ENCODE measurements around the gene SNRPA. TPM values are rescaled to one million over a fixed set of nuclear protein-coding genes. Genes with fewer than 3 reads are reported as not detected.
"Not testable (repeated sequence)": the region's sequence is repeated elsewhere in the genome, so short reads cannot be mapped to it uniquely, and the experiment has no call there.

SNRPA gene
- total RNA-seq, 2 donors from 2014 or later = 171 to 175 TPM

DNA sequence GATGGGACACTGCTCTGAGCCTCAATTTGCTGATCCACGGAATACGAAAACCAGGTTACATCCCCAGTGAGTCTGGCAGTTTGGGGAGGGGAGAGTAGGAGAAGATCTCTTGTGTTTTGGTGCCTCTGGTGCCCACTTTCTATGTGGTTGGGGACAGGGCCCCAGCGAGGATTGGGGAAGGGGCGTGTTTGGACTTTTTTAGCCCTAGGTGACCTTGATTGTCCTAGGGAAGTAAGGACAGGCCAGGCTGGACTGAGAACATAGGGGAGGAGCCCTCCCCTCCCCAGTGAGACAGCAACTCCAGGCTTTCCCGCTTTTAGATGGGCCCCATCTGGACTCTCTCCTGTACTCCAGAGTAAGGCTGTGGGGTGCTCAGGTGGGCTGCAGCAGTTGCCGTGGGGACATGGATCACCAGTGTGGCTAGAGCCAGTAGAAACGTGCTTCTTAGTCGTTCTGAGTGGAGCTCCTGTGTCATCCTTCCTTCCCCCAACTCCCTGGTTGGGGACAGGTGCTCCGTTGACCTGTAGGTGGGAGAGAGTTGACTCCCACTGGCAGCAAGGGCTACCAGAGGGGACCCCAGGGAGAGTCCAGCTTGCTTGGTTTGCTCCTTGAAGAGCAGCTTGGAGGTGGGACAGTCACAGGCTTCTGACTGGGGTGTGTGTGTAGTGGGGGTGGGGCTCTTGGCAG is 52.3 kb downstream of the SNRPA start:
- Mint-ChIP-seq H3K27ac (peak overlapping the region; percentile 89), H3K4me1 (peaks cover 64% of the 10 kb centered on the region), H3K36me3 (ENCODE audit: low read depth) (peaks cover 87% of the 10 kb centered on the region), H3K27me3 (no peaks in the 10 kb centered on the region), H3K9me3 (no peaks in the 10 kb centered on the region), H3K4me3 (peak overlapping the region; percentile 94)
- no peak for ATAC-seq (replicated peaks)

GRCh38 chr19:40803857-40804782 is 53.1 kb downstream of the SNRPA start:
- peak overlapping the region; percentile 89 for H3K27ac Mint-ChIP-seq
- peak overlapping the region; percentile 94 for H3K4me3 Mint-ChIP-seq
- no peaks in the 10 kb centered on the region for H3K27me3 Mint-ChIP-seq
- peaks cover 62% of the 10 kb centered on the region for H3K4me1 Mint-ChIP-seq
- peak; percentile 10 for ATAC-seq (replicated peaks)
- no peaks in the 10 kb centered on the region for H3K9me3 Mint-ChIP-seq
- H3K36me3 Mint-ChIP-seq (ENCODE audit: low read depth) = peaks cover 90% of the 10 kb centered on the region

- no peak for ATAC-seq (replicated peaks)
- Mint-ChIP-seq H3K27ac (peak overlapping the region; percentile 89), H3K4me3 (peak overlapping the region; percentile 94), H3K9me3 (no peaks in the 10 kb centered on the region), H3K36me3 (ENCODE audit: low read depth) (peaks cover 93% of the 10 kb centered on the region), H3K27me3 (no peaks in the 10 kb centered on the region), H3K4me1 (peaks cover 61% of the 10 kb centered on the region)
These were observed 53.8 kb downstream of the SNRPA start for GRCh38 chr19:40804783-40805242.

DNA sequence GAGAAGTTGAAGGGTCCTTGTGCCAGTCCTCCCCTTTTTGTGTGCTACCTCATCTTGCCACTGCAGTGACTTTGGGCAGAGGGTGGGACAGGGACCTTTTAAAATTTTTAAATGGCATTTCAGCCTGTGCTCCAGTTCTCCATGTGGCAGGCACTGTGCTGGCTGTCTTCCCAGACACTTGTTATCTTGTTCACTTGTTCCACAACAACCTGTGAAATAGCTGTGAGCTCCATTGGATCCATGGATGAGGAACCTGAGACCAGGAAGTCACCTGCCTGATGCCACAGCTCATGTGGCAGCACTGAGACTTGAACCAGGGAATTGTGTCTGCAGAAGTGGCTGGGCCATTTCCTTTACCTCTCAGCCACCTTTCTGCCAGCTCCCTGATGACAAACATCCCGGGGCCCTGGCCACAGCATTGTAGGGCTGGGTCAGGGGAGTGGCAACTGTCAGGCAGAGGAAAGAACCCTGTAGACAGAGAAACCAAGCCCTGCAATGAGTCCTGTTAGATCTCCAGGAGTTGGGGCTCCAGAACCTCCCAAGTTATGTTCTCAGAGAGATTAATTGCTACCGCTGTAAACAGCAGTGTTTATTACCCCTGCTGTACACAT is 54.4 kb downstream of the SNRPA start:
- peak overlapping the region; percentile 94 for H3K4me3 Mint-ChIP-seq
- peaks cover 56% of the 10 kb centered on the region for H3K4me1 Mint-ChIP-seq
- H3K9me3 Mint-ChIP-seq = no peaks in the 10 kb centered on the region
- H3K36me3 Mint-ChIP-seq (ENCODE audit: low read depth) = peaks cover 91% of the 10 kb centered on the region
- H3K27ac Mint-ChIP-seq = peak overlapping the region; percentile 89
- no peaks in the 10 kb centered on the region for H3K27me3 Mint-ChIP-seq
- ATAC-seq (replicated peaks) = no peak

GRCh38 chr19:40806423-40807146 is 55.6 kb downstream of the SNRPA start:
- H3K36me3 Mint-ChIP-seq (ENCODE audit: low read depth) = peaks cover 84% of the 10 kb centered on the region
- peak overlapping the region; percentile 89 for H3K27ac Mint-ChIP-seq
- H3K27me3 Mint-ChIP-seq = no peaks in the 10 kb centered on the region
- H3K9me3 Mint-ChIP-seq = no peaks in the 10 kb centered on the region
- H3K4me1 Mint-ChIP-seq = peaks cover 63% of the 10 kb centered on the region
- peak; percentile 68 for ATAC-seq (replicated peaks)
- H3K4me3 Mint-ChIP-seq = peak overlapping the region; percentile 94

- Mint-ChIP-seq H3K9me3 (no peaks in the 10 kb centered on the region), H3K27me3 (no peaks in the 10 kb centered on the region), H3K27ac (peak overlapping the region; percentile 89), H3K36me3 (ENCODE audit: low read depth) (peaks cover 76% of the 10 kb centered on the region), H3K4me3 (peak overlapping the region; percentile 94), H3K4me1 (peaks cover 56% of the 10 kb centered on the region)
- ATAC-seq (replicated peaks) = no peak
These were observed 56.4 kb downstream of the SNRPA start for GRCh38 chr19:40807147-40808020.

GRCh38 chr19:40808021-40808325 is 57.0 kb downstream of the SNRPA start:
- no peak for ATAC-seq (replicated peaks)
- peak overlapping the region; percentile 94 for H3K4me3 Mint-ChIP-seq
- H3K36me3 Mint-ChIP-seq (ENCODE audit: low read depth) = peaks cover 70% of the 10 kb centered on the region
- H3K9me3 Mint-ChIP-seq = no peaks in the 10 kb centered on the region
- peak overlapping the region; percentile 89 for H3K27ac Mint-ChIP-seq
- H3K27me3 Mint-ChIP-seq = no peaks in the 10 kb centered on the region
- peaks cover 52% of the 10 kb centered on the region for H3K4me1 Mint-ChIP-seq

- Mint-ChIP-seq H3K4me1 (peaks cover 47% of the 10 kb centered on the region), H3K27ac (no peak overlapping the region), H3K36me3 (ENCODE audit: low read depth) (peaks cover 65% of the 10 kb centered on the region), H3K4me3 (no peak overlapping the region), H3K9me3 (no peaks in the 10 kb centered on the region), H3K27me3 (no peaks in the 10 kb centered on the region)
- no peak for ATAC-seq (replicated peaks)
These were observed 57.5 kb downstream of the SNRPA start for GRCh38 chr19:40808497-40808896.

DNA sequence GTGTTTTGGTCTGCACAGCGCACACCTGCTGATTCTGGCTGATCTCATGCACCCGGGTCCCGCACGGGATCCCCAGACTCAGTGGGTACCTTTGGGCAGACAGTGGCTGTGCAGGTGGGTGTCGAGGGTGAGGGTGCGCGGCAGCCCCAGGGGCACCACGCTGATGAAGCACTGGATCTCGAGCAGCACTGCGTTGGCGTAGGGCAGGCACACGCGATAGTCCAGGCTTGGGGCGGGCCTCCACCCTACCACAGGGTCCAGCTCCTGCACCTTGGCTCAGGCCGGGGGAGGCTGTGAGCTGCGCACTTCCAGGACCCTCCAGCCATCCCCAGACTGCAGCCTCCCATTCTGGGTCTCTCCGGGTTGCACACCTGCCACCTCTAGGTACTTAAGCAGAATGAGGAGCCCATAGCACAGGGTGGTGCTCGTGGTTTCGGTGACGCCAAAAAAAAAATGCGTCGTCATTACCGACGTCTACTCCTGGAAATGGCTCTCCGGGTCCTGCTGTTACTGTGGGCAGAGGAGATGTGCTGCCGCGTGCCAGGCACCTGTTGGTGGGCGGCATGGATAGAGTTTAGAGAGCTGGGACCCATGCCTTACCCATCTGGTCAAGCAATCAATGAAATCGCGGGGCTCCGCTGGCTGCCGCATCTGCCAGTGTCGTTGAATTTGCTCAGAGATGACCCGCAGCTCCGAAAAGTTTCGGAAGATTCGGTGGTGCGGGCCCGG is 58.5 kb downstream of the SNRPA start:
- Mint-ChIP-seq H3K9me3 (no peaks in the 10 kb centered on the region), H3K27me3 (no peaks in the 10 kb centered on the region), H3K27ac (no peak overlapping the region), H3K4me1 (peaks cover 36% of the 10 kb centered on the region), H3K4me3 (peak overlapping the region; percentile 88), H3K36me3 (ENCODE audit: low read depth) (peaks cover 54% of the 10 kb centered on the region)
- no peak for ATAC-seq (replicated peaks)

- H3K4me1 Mint-ChIP-seq = peaks cover 30% of the 10 kb centered on the region
- ATAC-seq (replicated peaks) = no peak
- no peaks in the 10 kb centered on the region for H3K27me3 Mint-ChIP-seq
- peak overlapping the region; percentile 88 for H3K4me3 Mint-ChIP-seq
- H3K27ac Mint-ChIP-seq = no peak overlapping the region
- H3K9me3 Mint-ChIP-seq = no peaks in the 10 kb centered on the region
- H3K36me3 Mint-ChIP-seq (ENCODE audit: low read depth) = peaks cover 48% of the 10 kb centered on the region
These were observed 59.2 kb downstream of the SNRPA start for GRCh38 chr19:40810160-40810559.

- Mint-ChIP-seq H3K4me1 (peaks cover 25% of the 10 kb centered on the region), H3K4me3 (peak overlapping the region; percentile 88), H3K27ac (peak overlapping the region; percentile 70), H3K36me3 (ENCODE audit: low read depth) (peaks cover 45% of the 10 kb centered on the region)
- H3K27me3 Mint-ChIP-seq, H3K9me3 Mint-ChIP-seq: not testable (repeated sequence)
- peak; percentile 90 for ATAC-seq (replicated peaks)
These were observed 59.8 kb downstream of the SNRPA start for GRCh38 chr19:40810649-40811408.

- peaks cover 39% of the 10 kb centered on the region for H3K36me3 Mint-ChIP-seq (ENCODE audit: low read depth)
- peaks cover 17% of the 10 kb centered on the region for H3K4me1 Mint-ChIP-seq
- H3K9me3 Mint-ChIP-seq = no peaks in the 10 kb centered on the region
- peak overlapping the region; percentile 88 for H3K4me3 Mint-ChIP-seq
- no peaks in the 10 kb centered on the region for H3K27me3 Mint-ChIP-seq
- ATAC-seq (replicated peaks) = no peak
- H3K27ac Mint-ChIP-seq = peak overlapping the region; percentile 70
These were observed 60.7 kb downstream of the SNRPA start for GRCh38 chr19:40811478-40812341.

Data from activated T-helper 17 cell treated with anti-CD3 and anti-CD28 coated beads, Interleukin-2, amount 50 U/mL, for 72 hours (primary cell).